Fibroblast of lung (primary cell): ENCODE results near the gene POLD1.

Experiments
- EZH2 ChIP-seq: IDR thresholded peaks from 2 replicates; pipeline ENCODE4 v1.5.1; 2012; ENCODE audit warnings: low read length, control low read depth, mild to moderate bottlenecking; ENCODE audit errors: missing control alignments
- TF ChIP-seq, protein P1 (sequence below), 2 donors: IDR thresholded peaks in 1 of 2; conservative IDR thresholded peaks in 1 of 2; 1 replicate in 1 of 2; 2 replicates in 1 of 2; pipeline ENCODE4 v1.5.1; 2011 to 2012; ENCODE audit warnings: low read length in 2 of 2, control low read depth in 1 of 2, inconsistent platforms in 1 of 2, low read depth in 1 of 2, mild to moderate bottlenecking in 1 of 2

DNA sequence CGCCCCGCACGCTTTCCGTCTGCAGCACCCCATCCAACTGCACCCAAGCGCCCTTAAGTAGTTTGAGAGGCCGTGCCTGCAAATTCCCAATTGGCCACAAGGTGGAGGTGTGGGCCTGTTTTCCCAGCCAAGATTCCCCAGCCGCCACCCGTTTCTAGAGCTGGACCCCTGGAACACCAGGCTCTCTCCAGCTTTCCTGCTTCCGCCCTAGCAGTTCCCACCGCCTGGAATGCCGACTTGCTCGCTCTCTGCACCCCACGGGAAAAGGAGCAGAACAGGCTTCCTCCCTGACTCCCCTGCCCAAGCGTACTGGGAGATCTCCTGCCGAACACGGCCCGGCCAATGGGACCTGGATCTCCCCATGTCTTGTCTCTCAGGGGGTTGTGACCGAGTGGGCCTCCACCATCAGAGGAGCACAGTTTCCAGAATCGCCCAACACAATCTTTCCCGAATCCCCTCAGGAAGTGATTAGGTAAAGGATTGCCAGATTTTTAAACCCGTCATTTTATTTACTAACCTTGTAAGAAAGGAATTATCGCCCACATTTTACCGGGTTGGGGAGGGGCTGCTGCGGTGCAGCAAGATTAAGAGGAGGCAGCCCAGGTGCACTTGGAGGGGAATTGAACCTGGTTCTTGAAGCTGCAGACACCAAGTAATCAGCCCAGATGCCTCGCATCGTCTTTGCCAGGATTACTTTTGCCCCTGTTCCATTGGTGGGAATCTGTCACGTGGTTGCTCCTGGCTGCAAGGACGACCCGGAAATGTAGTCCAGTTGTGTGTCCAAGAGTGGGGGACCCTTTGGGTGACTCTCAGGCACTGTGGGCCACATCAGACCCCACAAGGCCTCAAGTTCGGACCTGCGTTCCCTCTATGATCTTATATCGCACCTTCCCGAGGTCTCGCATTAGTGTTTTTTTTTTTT is 15.2 kb upstream of the POLD1 start:
- TF ChIP-seq, protein P1, sequence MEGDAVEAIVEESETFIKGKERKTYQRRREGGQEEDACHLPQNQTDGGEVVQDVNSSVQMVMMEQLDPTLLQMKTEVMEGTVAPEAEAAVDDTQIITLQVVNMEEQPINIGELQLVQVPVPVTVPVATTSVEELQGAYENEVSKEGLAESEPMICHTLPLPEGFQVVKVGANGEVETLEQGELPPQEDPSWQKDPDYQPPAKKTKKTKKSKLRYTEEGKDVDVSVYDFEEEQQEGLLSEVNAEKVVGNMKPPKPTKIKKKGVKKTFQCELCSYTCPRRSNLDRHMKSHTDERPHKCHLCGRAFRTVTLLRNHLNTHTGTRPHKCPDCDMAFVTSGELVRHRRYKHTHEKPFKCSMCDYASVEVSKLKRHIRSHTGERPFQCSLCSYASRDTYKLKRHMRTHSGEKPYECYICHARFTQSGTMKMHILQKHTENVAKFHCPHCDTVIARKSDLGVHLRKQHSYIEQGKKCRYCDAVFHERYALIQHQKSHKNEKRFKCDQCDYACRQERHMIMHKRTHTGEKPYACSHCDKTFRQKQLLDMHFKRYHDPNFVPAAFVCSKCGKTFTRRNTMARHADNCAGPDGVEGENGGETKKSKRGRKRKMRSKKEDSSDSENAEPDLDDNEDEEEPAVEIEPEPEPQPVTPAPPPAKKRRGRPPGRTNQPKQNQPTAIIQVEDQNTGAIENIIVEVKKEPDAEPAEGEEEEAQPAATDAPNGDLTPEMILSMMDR (conservative IDR thresholded peaks at IDR 0.05 in 1 of 2, IDR thresholded peaks at IDR 0.05 in 1 of 2; ENCODE audit: low read depth in 1 of 2, low read length in 2 of 2): peak; percentile 75 to 81
- TF ChIP-seq EZH2: no peak
